ENCODE measurements around the gene LINGO3. TPM values are rescaled to one million over a fixed set of nuclear protein-coding genes. Genes with fewer than 3 reads are reported as not detected.

LINGO3 gene
- total RNA-seq, 2 experiments from 2014 or later, result 0.35 to 0.44 TPM

GRCh38 chr19:2328401-2329148, 20.6 kb upstream of the LINGO3 start, which contains the start of the genes LSM7 and SPPL2B:
Gene LSM7, minus strand, starts transcription at chr19:2328586. Its CDS starts 20 bp downstream, at chr19:2328566.
Gene SPPL2B, plus strand, starts transcription at chr19:2328684. Its CDS starts 26 bp downstream, at chr19:2328710.
- CTCF ChIA-PET, result interaction anchor here (0.7 to 1.2 kb wide), 2 partner anchors 89 to 173 kb away, joined by 3 read pairs; no protein-coding TSS in a partner anchor
- H3K4me1 Mint-ChIP-seq, result peaks cover 64% of the 10 kb centered on the region
- no peaks in the 10 kb centered on the region for H3K27me3 Mint-ChIP-seq
- H3K9me3 Mint-ChIP-seq, result no peaks in the 10 kb centered on the region
- H3K27ac Mint-ChIP-seq, result peak within 1 kb of the TSS; percentile 99
- peak within 1 kb of the TSS; percentile 99 for H3K4me3 Mint-ChIP-seq
- H3K36me3 Mint-ChIP-seq (ENCODE audit: low read depth), result peaks cover 24% of the 10 kb centered on the region
- POLR2A ChIA-PET, result no interaction called here
- peak; percentile 92 for DNase-seq

GRCh38 chr19:2327773-2328400, 19.9 kb upstream of the LINGO3 start:
- Mint-ChIP-seq H3K27ac (peak overlapping the region; percentile 99), H3K9me3 (no peaks in the 10 kb centered on the region), H3K4me3 (peak overlapping the region; percentile 99), H3K4me1 (peaks cover 62% of the 10 kb centered on the region), H3K27me3 (no peaks in the 10 kb centered on the region), H3K36me3 (ENCODE audit: low read depth) (peaks cover 25% of the 10 kb centered on the region)
- peak; percentile 80 for DNase-seq
- POLR2A ChIA-PET, result interaction anchor here (0.7 kb wide), 1 partner anchor 42 kb away, joined by 4 read pairs; no protein-coding TSS in a partner anchor
- CTCF ChIA-PET, result interaction anchor here (0.5 to 1.2 kb wide), 5 partner anchors 14 to 172 kb away, joined by 3 to 4 read pairs (median 3); no protein-coding TSS in a partner anchor

- DNase-seq, result no peak
- peaks cover 53% of the 10 kb centered on the region for H3K4me1 Mint-ChIP-seq
- ChIA-PET CTCF (interaction anchor here (0.9 to 1.2 kb wide), 2 partner anchors 15 to 38 kb away, joined by 4 read pairs; no protein-coding TSS in a partner anchor), POLR2A (interaction anchor here (0.6 kb wide), 1 partner anchor 283 kb away, joined by 3 read pairs; no protein-coding TSS in a partner anchor)
- H3K27ac Mint-ChIP-seq, result peak overlapping the region; percentile 99
- H3K36me3 Mint-ChIP-seq (ENCODE audit: low read depth), result peaks cover 26% of the 10 kb centered on the region
- no peaks in the 10 kb centered on the region for H3K27me3 Mint-ChIP-seq
- H3K9me3 Mint-ChIP-seq, result no peaks in the 10 kb centered on the region
- H3K4me3 Mint-ChIP-seq, result peak overlapping the region; percentile 99
These were observed 18.9 kb upstream of the LINGO3 start for GRCh38 chr19:2326699-2327360.

GRCh38 chr19:2325281-2326046, 17.5 kb upstream of the LINGO3 start:
- no peaks in the 10 kb centered on the region for H3K9me3 Mint-ChIP-seq
- no peak for DNase-seq
- peak overlapping the region; percentile 68 for H3K27ac Mint-ChIP-seq
- H3K4me3 Mint-ChIP-seq, result peak overlapping the region; percentile 30
- ChIA-PET POLR2A (no interaction called here), CTCF (interaction anchor here (0.7 to 1.2 kb wide), 2 partner anchors 13 to 316 kb away, joined by 3 to 4 read pairs; no protein-coding TSS in a partner anchor)
- no peaks in the 10 kb centered on the region for H3K27me3 Mint-ChIP-seq
- peaks cover 40% of the 10 kb centered on the region for H3K4me1 Mint-ChIP-seq
- H3K36me3 Mint-ChIP-seq (ENCODE audit: low read depth), result peaks cover 26% of the 10 kb centered on the region

GRCh38 chr19:2324220-2324948, 16.4 kb upstream of the LINGO3 start:
- peaks cover 21% of the 10 kb centered on the region for H3K36me3 Mint-ChIP-seq (ENCODE audit: low read depth)
- no peak overlapping the region for H3K4me3 Mint-ChIP-seq
- ChIA-PET POLR2A (no interaction called here), CTCF (interaction anchor here (1.3 kb wide), 1 partner anchor 516 kb away, joined by 3 read pairs; the partner anchor contains the start of gene ZNF555)
- H3K9me3 Mint-ChIP-seq, result no peaks in the 10 kb centered on the region
- no peak for DNase-seq
- H3K27me3 Mint-ChIP-seq, result no peaks in the 10 kb centered on the region
- H3K4me1 Mint-ChIP-seq, result peaks cover 31% of the 10 kb centered on the region
- H3K27ac Mint-ChIP-seq, result no peak overlapping the region

GRCh38 chr19:2323707-2324106, 15.8 kb upstream of the LINGO3 start:
- no peaks in the 10 kb centered on the region for H3K9me3 Mint-ChIP-seq
- H3K27ac Mint-ChIP-seq, result no peak overlapping the region
- CTCF ChIA-PET, result interaction anchor here (1.3 kb wide), 1 partner anchor 517 kb away, joined by 3 read pairs; the partner anchor contains the start of gene ZNF555
- peaks cover 27% of the 10 kb centered on the region for H3K4me1 Mint-ChIP-seq
- POLR2A ChIA-PET, result no interaction called here
- no peak for DNase-seq
- no peaks in the 10 kb centered on the region for H3K27me3 Mint-ChIP-seq
- H3K36me3 Mint-ChIP-seq (ENCODE audit: low read depth), result peaks cover 20% of the 10 kb centered on the region
- H3K4me3 Mint-ChIP-seq, result no peak overlapping the region

GRCh38 chr19:2321565-2322283, 13.8 kb upstream of the LINGO3 start:
- DNase-seq, result no peak
- ChIA-PET CTCF (interaction anchor here (0.6 to 2.5 kb wide), 2 partner anchors 48 to 885 kb away, joined by 3 to 5 read pairs; no protein-coding TSS in a partner anchor), POLR2A (no interaction called here)
- Mint-ChIP-seq H3K27me3 (no peaks in the 10 kb centered on the region), H3K9me3 (no peaks in the 10 kb centered on the region), H3K4me3 (no peak overlapping the region), H3K4me1 (peaks cover 15% of the 10 kb centered on the region), H3K27ac (no peak overlapping the region), H3K36me3 (ENCODE audit: low read depth) (peaks cover 12% of the 10 kb centered on the region)

- peaks cover 9% of the 10 kb centered on the region for H3K4me1 Mint-ChIP-seq
- no peaks in the 10 kb centered on the region for H3K27me3 Mint-ChIP-seq
- H3K4me3 Mint-ChIP-seq, result no peak overlapping the region
- no peaks in the 10 kb centered on the region for H3K9me3 Mint-ChIP-seq
- ChIA-PET POLR2A (no interaction called here), CTCF (interaction anchor here (0.5 to 2.5 kb wide), 3 partner anchors 47 to 884 kb away, joined by 3 to 6 read pairs (median 5); no protein-coding TSS in a partner anchor)
- peaks cover 8% of the 10 kb centered on the region for H3K36me3 Mint-ChIP-seq (ENCODE audit: low read depth)
- no peak for DNase-seq
- H3K27ac Mint-ChIP-seq, result no peak overlapping the region
These were observed 13.0 kb upstream of the LINGO3 start for GRCh38 chr19:2320939-2321338.

- no peak overlapping the region for H3K27ac Mint-ChIP-seq
- H3K4me3 Mint-ChIP-seq, result no peak overlapping the region
- peaks cover 3% of the 10 kb centered on the region for H3K27me3 Mint-ChIP-seq
- POLR2A ChIA-PET, result no interaction called here
- CTCF ChIA-PET, result no interaction called here
- peaks cover 4% of the 10 kb centered on the region for H3K4me1 Mint-ChIP-seq
- H3K9me3 Mint-ChIP-seq, result peaks cover 7% of the 10 kb centered on the region
- peaks cover 5% of the 10 kb centered on the region for H3K36me3 Mint-ChIP-seq (ENCODE audit: low read depth)
- no peak for DNase-seq
These were observed 12.1 kb upstream of the LINGO3 start for GRCh38 chr19:2320049-2320448.

- H3K4me3 Mint-ChIP-seq, result no peak overlapping the region
- CTCF ChIA-PET, result no interaction called here
- no peak overlapping the region for H3K27ac Mint-ChIP-seq
- no peak for DNase-seq
- H3K27me3 Mint-ChIP-seq, result peaks cover 7% of the 10 kb centered on the region
- H3K36me3 Mint-ChIP-seq (ENCODE audit: low read depth), result peaks cover 10% of the 10 kb centered on the region
- H3K4me1 Mint-ChIP-seq, result peaks cover 4% of the 10 kb centered on the region
- peaks cover 10% of the 10 kb centered on the region for H3K9me3 Mint-ChIP-seq
- POLR2A ChIA-PET, result no interaction called here
These were observed 11.6 kb upstream of the LINGO3 start for GRCh38 chr19:2319551-2319950.

GRCh38 chr19:2318923-2319322, 11.0 kb upstream of the LINGO3 start:
- POLR2A ChIA-PET, result interaction anchor here (0.6 kb wide), 1 partner anchor 41 kb away, joined by 3 read pairs; no protein-coding TSS in a partner anchor
- H3K27me3 Mint-ChIP-seq, result peaks cover 12% of the 10 kb centered on the region
- peaks cover 10% of the 10 kb centered on the region for H3K9me3 Mint-ChIP-seq
- no peak for DNase-seq
- no peak overlapping the region for H3K27ac Mint-ChIP-seq
- peaks cover 4% of the 10 kb centered on the region for H3K4me1 Mint-ChIP-seq
- CTCF ChIA-PET, result no interaction called here
- peaks cover 11% of the 10 kb centered on the region for H3K36me3 Mint-ChIP-seq (ENCODE audit: low read depth)
- H3K4me3 Mint-ChIP-seq, result no peak overlapping the region
